MCF 10A (cell line): ENCODE data around the gene HSD17B14. TPM values are rescaled to one million over a fixed set of nuclear protein-coding genes. Genes with fewer than 3 reads are reported as not detected.

Experiments
- BruUV-seq: library from RNA; stranded (reverse); fragments of 400-500 nt; replicated peaks from 2 replicates; lab custom pipeline; 2021; lab: Mats Ljungman, UMichigan
- CTCF ChIA-PET: fragments of 300-600 bp; sonication (Branson Sonifier 250); formaldehyde crosslinking; extraction: SDS; loops from one replicate; lab custom pipeline; 2021; ENCODE audit warnings: antibody characterized with exemption, inconsistent platforms; lab: Yijun Ruan, JAX
- POLR2A ChIA-PET: fragments of 300-600, 350-650 bp; sonication (Branson Sonifier 250); formaldehyde crosslinking; extraction: SDS; loops from one replicate; lab custom pipeline; 2020; ENCODE audit warnings: antibody characterized with exemption, inconsistent platforms; lab: Yijun Ruan, JAX
- DNase-seq: peaks from one replicate; pipeline ENCODE4 v3.0.0-alpha.2; 2018; ENCODE audit not compliant: unreplicated experiment
- H3K27ac Mint-ChIP-seq: one replicate; pipeline ENCODE4 v1.8.0; 2022; ENCODE audit warnings: mild to moderate bottlenecking, low read depth, mixed read lengths; ENCODE audit not compliant: unreplicated experiment
- H3K27me3 Mint-ChIP-seq: one replicate; pipeline ENCODE4 v1.8.0; 2022; ENCODE audit warnings: mixed read lengths; ENCODE audit not compliant: insufficient read depth, unreplicated experiment
- H3K36me3 Mint-ChIP-seq: one replicate; pipeline ENCODE4 v1.8.0; 2022; ENCODE audit warnings: mild to moderate bottlenecking, moderate library complexity, mixed read lengths; ENCODE audit not compliant: insufficient read depth, unreplicated experiment
- H3K4me1 Mint-ChIP-seq: one replicate; pipeline ENCODE4 v1.8.0; 2022; ENCODE audit warnings: mixed read lengths; ENCODE audit not compliant: insufficient read depth, unreplicated experiment
- H3K4me3 Mint-ChIP-seq: one replicate; pipeline ENCODE4 v1.8.0; 2022; ENCODE audit warnings: mild to moderate bottlenecking, moderate library complexity, mixed read lengths; ENCODE audit not compliant: unreplicated experiment
- H3K9me3 Mint-ChIP-seq: one replicate; pipeline ENCODE4 v1.8.0; 2022; ENCODE audit warnings: mixed read lengths; ENCODE audit not compliant: unreplicated experiment
- intact Hi-C: fragments of 100-400 bp; cut with micrococcal nuclease; formaldehyde crosslinking; loops from 2 replicates; pipeline ENCODE4 v1.14.1; 2022
- total RNA-seq: library from RNA; stranded (reverse); gene quantifications from 2 replicates; pipeline ENCODE4 v1.2.3, GENCODE V29; 2022
- TF ChIP-seq, protein P1 (sequence below): fragments of 200-600 bp; IDR thresholded peaks from one replicate; pipeline ENCODE4 v1.8.0; 2022; ENCODE audit warnings: antibody characterized with exemption, mild to moderate bottlenecking; ENCODE audit not compliant: unreplicated experiment

HSD17B14 gene
- total RNA-seq, 1 experiment from 2014 or later, result 0.26 TPM

DNA sequence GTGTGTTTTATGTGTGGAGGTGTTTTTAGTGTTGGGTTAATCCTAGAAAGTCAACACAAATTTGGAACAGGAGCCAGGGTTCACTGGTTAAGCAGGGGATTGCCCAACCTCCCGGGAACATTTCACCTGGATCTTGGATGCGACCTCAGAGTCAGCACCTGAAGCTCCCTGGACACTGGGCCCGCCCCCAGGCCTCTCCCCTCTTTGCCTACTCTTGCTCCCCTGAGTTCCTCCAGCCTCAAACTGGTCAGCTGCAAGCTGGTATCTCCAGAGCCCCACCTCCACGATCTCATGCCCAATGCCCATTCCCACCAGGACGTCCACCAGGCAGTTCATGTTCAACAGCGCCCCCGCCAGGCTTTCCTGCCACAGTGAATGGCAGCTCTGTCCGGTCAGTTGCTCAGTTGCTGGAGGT lies 9.7 kb downstream of the HSD17B14 start:
- BruUV-seq, result no TSS peak
- no peaks in the 10 kb centered on the region for H3K4me1 Mint-ChIP-seq
- peak; percentile 58 for DNase-seq
- H3K27ac Mint-ChIP-seq, result no peak overlapping the region
- H3K4me3 Mint-ChIP-seq, result no peak overlapping the region
- CTCF ChIA-PET, result interaction anchor here (0.6 to 6.0 kb wide), 9 partner anchors 9 to 1035 kb away, joined by 3 to 38 read pairs (median 3); partner anchors contain the start of gene HSD17B14
- POLR2A ChIA-PET, result interaction anchor here (0.6 to 1.4 kb wide), 4 partner anchors 9 to 180 kb away, joined by 3 to 4 read pairs (median 3); partner anchors contain the start of genes BCAT2, CA11 and PPP1R15A
- no peaks in the 10 kb centered on the region for H3K9me3 Mint-ChIP-seq
- H3K27me3 Mint-ChIP-seq, result no peaks in the 10 kb centered on the region
- intact Hi-C loops, result no loop called here
- H3K36me3 Mint-ChIP-seq, result no peaks in the 10 kb centered on the region
- TF ChIP-seq, protein P1, sequence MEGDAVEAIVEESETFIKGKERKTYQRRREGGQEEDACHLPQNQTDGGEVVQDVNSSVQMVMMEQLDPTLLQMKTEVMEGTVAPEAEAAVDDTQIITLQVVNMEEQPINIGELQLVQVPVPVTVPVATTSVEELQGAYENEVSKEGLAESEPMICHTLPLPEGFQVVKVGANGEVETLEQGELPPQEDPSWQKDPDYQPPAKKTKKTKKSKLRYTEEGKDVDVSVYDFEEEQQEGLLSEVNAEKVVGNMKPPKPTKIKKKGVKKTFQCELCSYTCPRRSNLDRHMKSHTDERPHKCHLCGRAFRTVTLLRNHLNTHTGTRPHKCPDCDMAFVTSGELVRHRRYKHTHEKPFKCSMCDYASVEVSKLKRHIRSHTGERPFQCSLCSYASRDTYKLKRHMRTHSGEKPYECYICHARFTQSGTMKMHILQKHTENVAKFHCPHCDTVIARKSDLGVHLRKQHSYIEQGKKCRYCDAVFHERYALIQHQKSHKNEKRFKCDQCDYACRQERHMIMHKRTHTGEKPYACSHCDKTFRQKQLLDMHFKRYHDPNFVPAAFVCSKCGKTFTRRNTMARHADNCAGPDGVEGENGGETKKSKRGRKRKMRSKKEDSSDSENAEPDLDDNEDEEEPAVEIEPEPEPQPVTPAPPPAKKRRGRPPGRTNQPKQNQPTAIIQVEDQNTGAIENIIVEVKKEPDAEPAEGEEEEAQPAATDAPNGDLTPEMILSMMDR, result peak; percentile 10

DNA sequence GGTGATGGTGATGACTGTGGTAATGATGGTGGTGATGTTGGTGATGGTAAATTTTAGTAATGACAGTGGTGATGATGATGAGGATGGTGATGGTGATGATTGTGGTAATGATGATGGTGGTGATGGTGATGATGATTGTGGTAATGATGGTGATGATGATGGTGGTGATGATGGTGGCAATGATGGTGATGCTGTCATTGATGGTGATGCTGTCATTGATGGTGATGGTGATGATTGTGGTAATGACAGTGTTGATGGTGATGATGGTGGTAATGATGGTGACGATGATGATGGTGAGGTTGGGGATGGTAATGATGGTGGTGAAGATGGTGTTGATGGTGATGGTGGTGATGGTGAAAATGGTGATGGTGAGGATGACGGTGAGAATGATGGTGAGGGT lies 13.8 kb downstream of the HSD17B14 start:
- Mint-ChIP-seq H3K27me3 (no peaks in the 10 kb centered on the region), H3K4me3 (no peak overlapping the region), H3K9me3 (no peaks in the 10 kb centered on the region), H3K36me3 (no peaks in the 10 kb centered on the region), H3K27ac (no peak overlapping the region), H3K4me1 (peaks cover 8% of the 10 kb centered on the region)
- CTCF ChIA-PET, result no interaction called here
- POLR2A ChIA-PET, result no interaction called here
- TF ChIP-seq, protein P1, result no peak
- intact Hi-C loops, result no loop called here
- BruUV-seq, result no TSS peak
- DNase-seq, result no peak

DNA sequence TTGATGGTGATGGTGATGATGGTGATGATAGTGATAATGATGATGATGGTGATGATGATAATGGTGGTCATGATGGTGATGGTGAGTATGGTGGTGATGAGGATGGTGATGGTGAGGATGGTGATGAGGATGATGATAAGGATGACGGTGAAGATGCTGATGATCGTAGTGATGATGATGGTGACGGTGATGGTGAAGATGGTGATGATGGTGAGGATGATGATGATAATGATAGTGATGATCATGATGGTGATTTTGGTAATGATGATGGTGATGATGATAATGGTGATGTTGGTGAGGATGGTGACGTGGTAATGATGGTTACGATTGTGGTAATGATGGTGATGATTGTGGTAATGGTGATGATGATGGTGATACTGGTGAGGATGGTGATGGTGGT lies 14.7 kb downstream of the HSD17B14 start:
- peaks cover 9% of the 10 kb centered on the region for H3K4me1 Mint-ChIP-seq
- BruUV-seq, result no TSS peak
- no peak overlapping the region for H3K27ac Mint-ChIP-seq
- H3K36me3 Mint-ChIP-seq, result no peaks in the 10 kb centered on the region
- TF ChIP-seq, protein P1, result no peak
- H3K27me3 Mint-ChIP-seq, result no peaks in the 10 kb centered on the region
- no peaks in the 10 kb centered on the region for H3K9me3 Mint-ChIP-seq
- ChIA-PET CTCF (interaction anchor here (1.1 to 1.7 kb wide), 2 partner anchors 14 to 28 kb away, joined by 3 to 6 read pairs; partner anchors contain the start of gene HSD17B14), POLR2A (no interaction called here)
- intact Hi-C loops, result no loop called here
- H3K4me3 Mint-ChIP-seq, result no peak overlapping the region
- no peak for DNase-seq

DNA sequence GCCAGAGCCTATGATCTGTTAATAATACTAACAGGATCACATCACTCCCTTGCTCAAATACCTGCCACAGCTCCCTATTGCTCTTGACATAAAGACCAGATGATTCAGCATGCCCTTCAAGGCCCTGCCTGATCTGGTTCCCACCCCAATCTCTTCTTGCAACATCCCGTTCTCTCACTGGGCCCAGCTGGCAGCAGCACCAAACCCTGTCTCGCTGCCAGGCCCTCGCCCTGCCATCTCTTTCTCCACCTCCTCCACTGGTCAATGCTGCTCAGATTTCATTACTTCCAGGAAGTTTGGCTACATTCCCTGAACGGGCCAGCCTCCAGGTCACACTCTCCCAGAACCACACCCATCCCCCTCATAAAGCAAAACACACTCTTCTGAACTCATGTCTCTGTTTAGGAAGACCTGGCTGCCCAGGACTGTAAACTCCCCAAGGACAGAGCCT lies 16.9 kb downstream of the HSD17B14 start:
- Mint-ChIP-seq H3K27ac (peak overlapping the region; percentile 44), H3K4me1 (peaks cover 16% of the 10 kb centered on the region), H3K27me3 (no peaks in the 10 kb centered on the region), H3K4me3 (peak overlapping the region; percentile 1), H3K36me3 (no peaks in the 10 kb centered on the region), H3K9me3 (no peaks in the 10 kb centered on the region)
- intact Hi-C loops, result loop anchor here (1.0 kb wide), 1 partner anchor 8 kb away; the partner anchor contains the start of gene BCAT2
- DNase-seq, result peak; percentile 100
- TF ChIP-seq, protein P1, result no peak
- BruUV-seq, result no TSS peak
- CTCF ChIA-PET, result interaction anchor here (1.4 kb wide), 1 partner anchor 22 kb away, joined by 6 read pairs; no protein-coding TSS in a partner anchor
- POLR2A ChIA-PET, result interaction anchor here (0.8 to 1.5 kb wide), 8 partner anchors 9 to 201 kb away, joined by 3 to 12 read pairs (median 5); partner anchors contain the start of genes BCAT2, PPP1R15A, RPL18 and SPHK2
